EH (cell line): ENCODE measurements around the gene CDH13.

Source experiments
- DNase-seq: peaks from one replicate; pipeline ENCODE4 v3.0.0-alpha.2; 2015; ENCODE audit warnings: low read depth

CDH13 gene

GRCh38 chr16:83682116-83682867, 1055.5 kb downstream of the CDH13 start:
- DNase-seq = no peak

- no peak for DNase-seq
Measured at GRCh38 chr16:83682868-83683235, 1056.1 kb downstream of the CDH13 start.

GRCh38 chr16:83685615-83686165, 1058.9 kb downstream of the CDH13 start:
- peak; percentile 60 for DNase-seq

GRCh38 chr16:83686726-83687125, 1060.0 kb downstream of the CDH13 start:
- DNase-seq = no peak

GRCh38 chr16:83689385-83689831, 1062.6 kb downstream of the CDH13 start:
- peak; percentile 98 for DNase-seq

- no peak for DNase-seq
Measured at GRCh38 chr16:83692224-83692623, 1065.5 kb downstream of the CDH13 start.

GRCh38 chr16:83698964-83699363, 1072.2 kb downstream of the CDH13 start:
- DNase-seq = no peak

GRCh38 chr16:83699817-83700216, 1073.0 kb downstream of the CDH13 start:
- DNase-seq = no peak

GRCh38 chr16:83700918-83701317, 1074.1 kb downstream of the CDH13 start:
- DNase-seq = no peak

- peak; percentile 70 for DNase-seq
Measured at GRCh38 chr16:83701494-83701893, 1074.7 kb downstream of the CDH13 start.

- peak; percentile 52 for DNase-seq
Measured at GRCh38 chr16:83704656-83705055, 1077.9 kb downstream of the CDH13 start.

GRCh38 chr16:83705856-83706255, 1079.1 kb downstream of the CDH13 start:
- DNase-seq = peak; percentile 86

GRCh38 chr16:83706394-83706793, 1079.6 kb downstream of the CDH13 start:
- peak; percentile 87 for DNase-seq

GRCh38 chr16:83711069-83711468, 1084.3 kb downstream of the CDH13 start:
- DNase-seq = no peak

GRCh38 chr16:83713597-83713996, 1086.8 kb downstream of the CDH13 start:
- peak; percentile 31 for DNase-seq

GRCh38 chr16:83714286-83714685, 1087.5 kb downstream of the CDH13 start:
- peak; percentile 58 for DNase-seq

GRCh38 chr16:83715217-83715920, 1088.6 kb downstream of the CDH13 start:
- no peak for DNase-seq

- DNase-seq = no peak
Measured at GRCh38 chr16:83717308-83717707, 1090.5 kb downstream of the CDH13 start.

GRCh38 chr16:83717814-83718213, 1091.0 kb downstream of the CDH13 start:
- peak; percentile 95 for DNase-seq

- no peak for DNase-seq
Measured at GRCh38 chr16:83720213-83720612, 1093.4 kb downstream of the CDH13 start.

GRCh38 chr16:83720981-83721380, 1094.2 kb downstream of the CDH13 start:
- no peak for DNase-seq

GRCh38 chr16:83721676-83722075, 1094.9 kb downstream of the CDH13 start:
- DNase-seq = no peak
